AG10803 (cell line): ENCODE measurements around the gene TGFBI.

Source experiments
- DNase-seq: peaks from one replicate; pipeline ENCODE4 v3.0.0; 2010; ENCODE audit warnings: low read depth
- H3K4me3 ChIP-seq: 2 replicates; pipeline ENCODE4 v1.5.1; 2011; ENCODE audit warnings: mild to moderate bottlenecking, low read length, control low read depth
- CTCF ChIP-seq: conservative IDR thresholded peaks from 2 replicates; pipeline ENCODE4 v1.5.1; 2011; ENCODE audit warnings: mild to moderate bottlenecking, low read length, control low read depth, inconsistent platforms

TGFBI gene

GRCh38 chr5:136094189-136094912 lies 65.6 kb downstream of the TGFBI start:
- no peak overlapping the region for H3K4me3 ChIP-seq
- no peak for TF ChIP-seq CTCF
- DNase-seq = no peak

- no peak for TF ChIP-seq CTCF
These were observed 66.3 kb downstream of the TGFBI start for GRCh38 chr5:136094913-136095641.

GRCh38 chr5:136098176-136098575 lies 69.4 kb downstream of the TGFBI start:
- no peak for TF ChIP-seq CTCF
- no peak overlapping the region for H3K4me3 ChIP-seq
- DNase-seq = no peak

More at GRCh38 chr5:136094913-136095641, 66.3 kb downstream of the TGFBI start:
- DNase-seq = no peak
- H3K4me3 ChIP-seq = no peak overlapping the region

GRCh38 chr5:136099870-136100269 lies 71.1 kb downstream of the TGFBI start:
- no peak for DNase-seq
- TF ChIP-seq CTCF = no peak
- H3K4me3 ChIP-seq = no peak overlapping the region

GRCh38 chr5:136101884-136102283 lies 73.1 kb downstream of the TGFBI start:
- no peak overlapping the region for H3K4me3 ChIP-seq
- no peak for DNase-seq
- TF ChIP-seq CTCF = no peak

- no peak for TF ChIP-seq CTCF
- DNase-seq = no peak
- H3K4me3 ChIP-seq = no peak overlapping the region
These were observed 74.3 kb downstream of the TGFBI start for GRCh38 chr5:136103118-136103517.
